CD8-positive, alpha-beta memory T cell (primary cell): ENCODE data around the gene CHKA. TPM values are rescaled to one million over a fixed set of nuclear protein-coding genes. Genes with fewer than 3 reads are reported as not detected.

Source experiments
- CTCF ChIA-PET: fragments of 350-600 bp; sonication (Branson Sonifier 250); formaldehyde crosslinking; loops from one replicate; lab custom pipeline; 2021; ENCODE audit warnings: antibody characterized with exemption; lab: Charles Lee
- POLR2A ChIA-PET: fragments of 350-600 bp; sonication (Branson Sonifier 250); formaldehyde crosslinking; loops from one replicate; lab custom pipeline; 2021; ENCODE audit warnings: antibody characterized with exemption; lab: Charles Lee
- DNase-seq, 5 donors: peaks; one replicate each; pipeline versions ENCODE4 v3.0.0 to v3.0.0-alpha.2; 2020 to 2022; ENCODE audit warnings: mixed read lengths in 1 of 5
- H3K27ac ChIP-seq: one replicate; pipeline ENCODE4 v1.7.0; 2013; ENCODE audit warnings: low read depth, mild to moderate bottlenecking, low read length, moderate library complexity
- H3K27me3 ChIP-seq: 2 replicates; pipeline ENCODE4 v1.7.0; 2013; ENCODE audit warnings: low read length, mild to moderate bottlenecking; ENCODE audit not compliant: insufficient read depth, poor library complexity, severe bottlenecking
- H3K36me3 ChIP-seq: 2 replicates; pipeline ENCODE4 v1.7.0; 2013; ENCODE audit warnings: mild to moderate bottlenecking, low read length, moderate library complexity; ENCODE audit not compliant: insufficient read depth
- H3K4me1 ChIP-seq: 2 replicates; pipeline ENCODE4 v1.7.0; 2013; ENCODE audit warnings: mild to moderate bottlenecking, low read length, moderate library complexity; ENCODE audit not compliant: insufficient read depth
- H3K4me3 ChIP-seq: 2 replicates; pipeline ENCODE4 v1.7.0; 2013; ENCODE audit warnings: mild to moderate bottlenecking, low read length
- H3K9me3 ChIP-seq: 2 replicates; pipeline ENCODE4 v1.7.0; 2013; ENCODE audit warnings: mild to moderate bottlenecking, low read length
- H3K27ac Mint-ChIP-seq, 8 donors: one replicate each; pipeline ENCODE4 v1.8.0; 2020 to 2021; ENCODE audit warnings: mixed read lengths in 8 of 8, mild to moderate bottlenecking in 6 of 8, inconsistent platforms in 3 of 8, moderate library complexity in 3 of 8
- H3K27me3 Mint-ChIP-seq, 2 donors: one replicate each; pipeline ENCODE4 v1.8.0; 2020 to 2021; ENCODE audit warnings: mixed read lengths in 2 of 2, mild to moderate bottlenecking in 1 of 2, moderate library complexity in 1 of 2
- H3K36me3 Mint-ChIP-seq, 3 donors: one replicate each; pipeline ENCODE4 v1.8.0; 2020 to 2021; ENCODE audit warnings: mixed read lengths in 3 of 3, inconsistent platforms in 1 of 3, mild to moderate bottlenecking in 1 of 3
- H3K4me1 Mint-ChIP-seq, 3 donors: one replicate each; pipeline ENCODE4 v1.8.0; 2020 to 2021; ENCODE audit warnings: mixed read lengths in 3 of 3, inconsistent platforms in 1 of 3, mild to moderate bottlenecking in 1 of 3
- H3K4me3 Mint-ChIP-seq, 7 donors: one replicate each; pipeline ENCODE4 v1.8.0; 2020 to 2021; ENCODE audit warnings: mixed read lengths in 7 of 7, mild to moderate bottlenecking in 6 of 7, moderate library complexity in 4 of 7, inconsistent platforms in 2 of 7
- H3K9me3 Mint-ChIP-seq, 5 donors: one replicate each; pipeline ENCODE4 v1.8.0; 2020 to 2022; ENCODE audit warnings: mixed read lengths in 5 of 5, mild to moderate bottlenecking in 3 of 5, moderate library complexity in 2 of 5, inconsistent platforms in 1 of 5
- polyA plus RNA-seq: library from polyadenylated mRNA; unstranded; fragments of 300-500 nt; fragmentation: Illumina TruSeq; gene quantifications from one replicate; pipeline ENCODE4 v1.2.3, GENCODE V29; 2021
- total RNA-seq, 2 experiments: library from RNA; stranded (reverse); gene quantifications; one replicate each; pipeline ENCODE4 v1.2.3, GENCODE V29; 2021

Gene CHKA
- total RNA-seq (10 to 100 TPM; 11.6 to 14.0 TPM), polyA plus RNA-seq (3.1 TPM)

GRCh38 chr11:68121067-68121899 is at the start of gene CHKA:
TSS of gene CHKA (minus strand) at chr11:68121388. CDS start at chr11:68121177, 211 bp downstream.
- Histone ChIP-seq H3K27me3 (no peaks in the 10 kb centered on the region), H3K27ac (peak within 1 kb of the TSS; percentile 67), H3K36me3 (no peaks in the 10 kb centered on the region), H3K4me1 (peaks cover 12% of the 10 kb centered on the region), H3K4me3 (peak within 1 kb of the TSS; percentile 66), H3K9me3 (no peaks in the 10 kb centered on the region)
- H3K27ac Mint-ChIP-seq, result peak within 1 kb of the TSS in 7 of 8 donors; percentile 55 to 93 (median 85)
- H3K27me3 Mint-ChIP-seq, result peaks cover 0 to under 1% of the 10 kb centered on the region in 2 donors
- DNase-seq, result peak; percentile 73 to 86 (median 82)
- peak within 1 kb of the TSS; percentile 80 to 91 (median 84) for H3K4me3 Mint-ChIP-seq
- no peaks in the 10 kb centered on the region for H3K36me3 Mint-ChIP-seq
- ChIA-PET POLR2A (interaction anchor here (0.6 kb wide), 1 partner anchor 20 kb away, joined by 3 read pairs; no protein-coding TSS in a partner anchor), CTCF (no interaction called here)
- H3K9me3 Mint-ChIP-seq, result no peaks in the 10 kb centered on the region
- H3K4me1 Mint-ChIP-seq, result peaks cover 3 to 12% (median 8%) of the 10 kb centered on the region in 3 donors

GRCh38 chr11:68169442-68169841 is 48.3 kb upstream of the CHKA start:
- ChIA-PET CTCF (no interaction called here), POLR2A (no interaction called here)
- H3K4me1 ChIP-seq, result no peaks in the 10 kb centered on the region
- Mint-ChIP-seq H3K27me3 (no peaks in the 10 kb centered on the region), H3K27ac (no peak overlapping the region), H3K4me1 (no peaks in the 10 kb centered on the region), H3K36me3 (peaks cover 8 to 82% (median 18%) of the 10 kb centered on the region in 3 donors), H3K9me3 (no peaks in the 10 kb centered on the region), H3K4me3 (no peak overlapping the region)
- peaks cover 68% of the 10 kb centered on the region for H3K36me3 ChIP-seq
- H3K4me3 ChIP-seq, result no peak overlapping the region
- no peak for DNase-seq
- H3K27ac ChIP-seq, result no peak overlapping the region
- H3K9me3 ChIP-seq, result no peaks in the 10 kb centered on the region
- no peaks in the 10 kb centered on the region for H3K27me3 ChIP-seq

- peaks cover 60% of the 10 kb centered on the region for H3K36me3 ChIP-seq
- no peaks in the 10 kb centered on the region for H3K27me3 Mint-ChIP-seq
These were observed 47.5 kb upstream of the CHKA start for GRCh38 chr11:68168694-68169093.

GRCh38 chr11:68167474-68167873 is 46.3 kb upstream of the CHKA start:
- Mint-ChIP-seq H3K9me3 (no peaks in the 10 kb centered on the region), H3K27ac (peak overlapping the region in 1 of 8 donors; percentile 22), H3K4me1 (no peaks in the 10 kb centered on the region), H3K36me3 (peaks cover 8 to 83% (median 23%) of the 10 kb centered on the region in 3 donors), H3K4me3 (no peak overlapping the region), H3K27me3 (no peaks in the 10 kb centered on the region)
- CTCF ChIA-PET, result no interaction called here
- no peaks in the 10 kb centered on the region for H3K27me3 ChIP-seq
- peaks cover 49% of the 10 kb centered on the region for H3K36me3 ChIP-seq
- no peak for DNase-seq
- H3K4me3 ChIP-seq, result no peak overlapping the region
- no peak overlapping the region for H3K27ac ChIP-seq
- no peaks in the 10 kb centered on the region for H3K4me1 ChIP-seq
- POLR2A ChIA-PET, result no interaction called here
- no peaks in the 10 kb centered on the region for H3K9me3 ChIP-seq

More at GRCh38 chr11:68168694-68169093, 47.5 kb upstream of the CHKA start:
- POLR2A ChIA-PET, result no interaction called here
- no peak for DNase-seq
- H3K27ac Mint-ChIP-seq, result peak overlapping the region in 1 of 8 donors; percentile 19
- H3K27ac ChIP-seq, result no peak overlapping the region
- peak overlapping the region in 1 of 7 donors; percentile 63 for H3K4me3 Mint-ChIP-seq
- H3K9me3 Mint-ChIP-seq, result no peaks in the 10 kb centered on the region
- H3K4me1 ChIP-seq, result no peaks in the 10 kb centered on the region
- H3K9me3 ChIP-seq, result no peaks in the 10 kb centered on the region
- CTCF ChIA-PET, result no interaction called here
- H3K4me1 Mint-ChIP-seq, result no peaks in the 10 kb centered on the region
- H3K4me3 ChIP-seq, result no peak overlapping the region
- H3K27me3 ChIP-seq, result no peaks in the 10 kb centered on the region
- H3K36me3 Mint-ChIP-seq, result peaks cover 8 to 82% (median 17%) of the 10 kb centered on the region in 3 donors

- no peaks in the 10 kb centered on the region for H3K4me1 Mint-ChIP-seq
- H3K27ac Mint-ChIP-seq, result no peak overlapping the region
- POLR2A ChIA-PET, result no interaction called here
- Histone ChIP-seq H3K27ac (no peak overlapping the region), H3K36me3 (peaks cover 48% of the 10 kb centered on the region), H3K4me1 (no peaks in the 10 kb centered on the region), H3K4me3 (no peak overlapping the region), H3K27me3 (no peaks in the 10 kb centered on the region), H3K9me3 (no peaks in the 10 kb centered on the region)
- CTCF ChIA-PET, result no interaction called here
- DNase-seq, result no peak
- no peaks in the 10 kb centered on the region for H3K27me3 Mint-ChIP-seq
- no peaks in the 10 kb centered on the region for H3K9me3 Mint-ChIP-seq
- no peak overlapping the region for H3K4me3 Mint-ChIP-seq
- H3K36me3 Mint-ChIP-seq, result peaks cover 8 to 87% (median 23%) of the 10 kb centered on the region in 3 donors
These were observed 45.8 kb upstream of the CHKA start for GRCh38 chr11:68166969-68167368.

- no peak for DNase-seq
- Mint-ChIP-seq H3K36me3 (peaks cover 8 to 82% (median 26%) of the 10 kb centered on the region in 3 donors), H3K9me3 (no peaks in the 10 kb centered on the region), H3K4me3 (no peak overlapping the region), H3K27ac (peak overlapping the region in 1 of 8 donors; percentile 35), H3K4me1 (no peaks in the 10 kb centered on the region), H3K27me3 (no peaks in the 10 kb centered on the region)
- Histone ChIP-seq H3K36me3 (peaks cover 35% of the 10 kb centered on the region), H3K27ac (no peak overlapping the region), H3K4me3 (no peak overlapping the region), H3K9me3 (no peaks in the 10 kb centered on the region), H3K27me3 (no peaks in the 10 kb centered on the region), H3K4me1 (no peaks in the 10 kb centered on the region)
- ChIA-PET CTCF (no interaction called here), POLR2A (no interaction called here)
These were observed 44.4 kb upstream of the CHKA start for GRCh38 chr11:68165601-68166000.

GRCh38 chr11:68164437-68164836 is 43.2 kb upstream of the CHKA start:
- no peaks in the 10 kb centered on the region for H3K27me3 Mint-ChIP-seq

GRCh38 chr11:68163691-68164090 is 42.5 kb upstream of the CHKA start:
- Mint-ChIP-seq H3K36me3 (peaks cover 4 to 79% (median 24%) of the 10 kb centered on the region in 3 donors), H3K27me3 (no peaks in the 10 kb centered on the region), H3K4me3 (no peak overlapping the region), H3K4me1 (no peaks in the 10 kb centered on the region), H3K9me3 (no peaks in the 10 kb centered on the region), H3K27ac (peak overlapping the region in 1 of 8 donors; percentile 62)
- Histone ChIP-seq H3K36me3 (peaks cover 18% of the 10 kb centered on the region), H3K9me3 (no peaks in the 10 kb centered on the region), H3K4me3 (no peak overlapping the region), H3K4me1 (no peaks in the 10 kb centered on the region), H3K27ac (no peak overlapping the region), H3K27me3 (no peaks in the 10 kb centered on the region)
- DNase-seq, result no peak
- ChIA-PET POLR2A (no interaction called here), CTCF (no interaction called here)

More at GRCh38 chr11:68164437-68164836, 43.2 kb upstream of the CHKA start:
- no peaks in the 10 kb centered on the region for H3K4me1 Mint-ChIP-seq
- peaks cover 4 to 79% (median 27%) of the 10 kb centered on the region in 3 donors for H3K36me3 Mint-ChIP-seq
- no peak overlapping the region for H3K4me3 Mint-ChIP-seq
- Histone ChIP-seq H3K27ac (no peak overlapping the region), H3K4me1 (no peaks in the 10 kb centered on the region), H3K36me3 (peaks cover 26% of the 10 kb centered on the region), H3K9me3 (no peaks in the 10 kb centered on the region), H3K27me3 (no peaks in the 10 kb centered on the region), H3K4me3 (no peak overlapping the region)
- ChIA-PET POLR2A (no interaction called here), CTCF (no interaction called here)
- no peak for DNase-seq
- H3K9me3 Mint-ChIP-seq, result no peaks in the 10 kb centered on the region
- no peak overlapping the region for H3K27ac Mint-ChIP-seq
